Trophoblast cell (in vitro differentiated cells and primary cell): ENCODE data around the gene ARHGEF12.
A peak's percentile ranks its signal among the peaks of the same experiment; 100 is the strongest.

Source experiments
- DNase-seq, 2 donors: peaks; one replicate each; pipeline ENCODE4 v3.0.0-alpha.2; 2016
- H2AFZ ChIP-seq: 2 replicates; pipeline ENCODE4 v1.6.1; 2013; ENCODE audit warnings: low read length, moderate library complexity, mild to moderate bottlenecking; ENCODE audit not compliant: insufficient read depth, poor library complexity
- H2AK5ac ChIP-seq: 2 replicates; pipeline ENCODE4 v1.6.1; 2013; ENCODE audit warnings: mild to moderate bottlenecking, low read length
- H2BK120ac ChIP-seq: 2 replicates; pipeline ENCODE4 v1.6.1; 2013; ENCODE audit warnings: low read length, mild to moderate bottlenecking, moderate library complexity; ENCODE audit not compliant: insufficient read depth, poor library complexity
- H2BK12ac ChIP-seq: 2 replicates; pipeline ENCODE4 v1.6.1; 2013; ENCODE audit warnings: mild to moderate bottlenecking, low read length, moderate library complexity
- H2BK5ac ChIP-seq: 2 replicates; pipeline ENCODE4 v1.6.1; 2013; ENCODE audit warnings: low read length, low read depth, moderate library complexity, mild to moderate bottlenecking; ENCODE audit not compliant: poor library complexity
- H3K14ac ChIP-seq: 2 replicates; pipeline ENCODE4 v1.6.1; 2013; ENCODE audit warnings: mild to moderate bottlenecking, low read length
- H3K18ac ChIP-seq: 2 replicates; pipeline ENCODE4 v1.6.1; 2013; ENCODE audit warnings: mild to moderate bottlenecking, low read length
- H3K23ac ChIP-seq: 2 replicates; pipeline ENCODE4 v1.6.1; 2013; ENCODE audit warnings: low read length
- H3K27ac ChIP-seq: 2 replicates; pipeline ENCODE4 v1.5.1; 2013; ENCODE audit warnings: low read depth, mild to moderate bottlenecking, inconsistent platforms, low read length, moderate library complexity
- H3K27me3 ChIP-seq: 2 replicates; pipeline ENCODE4 v1.6.1; 2013; ENCODE audit warnings: inconsistent platforms, mild to moderate bottlenecking, low read length, moderate library complexity; ENCODE audit not compliant: insufficient read depth
- H3K36me3 ChIP-seq, 2 experiments: 1 replicate in 1 of 2; 2 replicates in 1 of 2; pipeline ENCODE4 v1.6.1; 2013; ENCODE audit warnings: low read length in 2 of 2, mild to moderate bottlenecking in 2 of 2, moderate library complexity in 1 of 2; ENCODE audit not compliant: insufficient read depth in 2 of 2, control insufficient read depth in 1 of 2
- H3K4ac ChIP-seq: 2 replicates; pipeline ENCODE4 v1.6.1; 2013; ENCODE audit warnings: low read depth, mild to moderate bottlenecking, low read length, moderate library complexity
- H3K4me1 ChIP-seq, 2 experiments: 1 replicate in 1 of 2; 2 replicates in 1 of 2; pipeline ENCODE4 v1.6.1; 2013; ENCODE audit warnings: low read length in 2 of 2, mild to moderate bottlenecking in 2 of 2, moderate library complexity in 1 of 2; ENCODE audit not compliant: insufficient read depth in 2 of 2, control insufficient read depth in 1 of 2
- H3K4me2 ChIP-seq: 2 replicates; pipeline ENCODE4 v1.6.1; 2013; ENCODE audit warnings: inconsistent platforms, mild to moderate bottlenecking, low read length, moderate library complexity
- H3K4me3 ChIP-seq: 2 replicates; pipeline ENCODE4 v1.5.1; 2013; ENCODE audit warnings: mild to moderate bottlenecking, low read depth, low read length, inconsistent platforms
- H3K79me1 ChIP-seq: one replicate; pipeline ENCODE4 v1.6.1; 2013; ENCODE audit warnings: low read length
- H3K79me2 ChIP-seq: 2 replicates; pipeline ENCODE4 v1.6.1; 2013; ENCODE audit warnings: low read length, mild to moderate bottlenecking; ENCODE audit not compliant: control insufficient read depth, insufficient read depth, poor library complexity
- H3K9ac ChIP-seq: 2 replicates; pipeline ENCODE4 v1.6.1; 2013; ENCODE audit warnings: mild to moderate bottlenecking, low read length
- H3K9me3 ChIP-seq: 2 replicates; pipeline ENCODE4 v1.6.1; 2013; ENCODE audit warnings: low read depth, mild to moderate bottlenecking, control low read depth, inconsistent platforms, low read length; ENCODE audit not compliant: insufficient read depth
- H4K12ac ChIP-seq: 2 replicates; pipeline ENCODE4 v1.6.1; 2013; ENCODE audit warnings: low read depth, mild to moderate bottlenecking, low read length, moderate library complexity
- H4K8ac ChIP-seq: 2 replicates; pipeline ENCODE4 v1.6.1; 2013; ENCODE audit warnings: low read depth, mild to moderate bottlenecking, low read length, moderate library complexity
- H4K91ac ChIP-seq: one replicate; pipeline ENCODE4 v1.6.1; 2013; ENCODE audit warnings: low read depth, mild to moderate bottlenecking, low read length, moderate library complexity
- WGBS: extraction: QIAGEN DNeasy Blood & Tissue Kit; methylation state at CpG from one replicate; pipeline ENCODE4 v1.1.7; 2013; ENCODE audit warnings: missing lambda C conversion rate; ENCODE audit not compliant: insufficient read length, insufficient coverage; ENCODE audit errors: extremely low coverage; 5-methylcytosine and 5-hydroxymethylcytosine counted together

Gene ARHGEF12

GRCh38 chr11:120352405-120352804 lies 16.2 kb downstream of the ARHGEF12 start:
- Histone ChIP-seq H4K91ac (no peak overlapping the region), H2BK120ac (no peak overlapping the region), H3K4me2 (no peak overlapping the region), H2AFZ (no peak overlapping the region), H3K27ac (no peak overlapping the region), H3K14ac (no peak overlapping the region), H3K27me3 (no peaks in the 10 kb centered on the region), H4K12ac (peak overlapping the region; percentile 59), H3K36me3 (peaks cover 0 to 2% of the 10 kb centered on the region in 2 experiments), H3K4me3 (no peak overlapping the region), H3K23ac (no peak overlapping the region), H2BK12ac (no peak overlapping the region), H3K9ac (no peak overlapping the region), H3K4me1 (peaks cover 9 to 14% of the 10 kb centered on the region in 2 experiments), H3K4ac (peak overlapping the region; percentile 86), H3K79me2 (peaks cover 10% of the 10 kb centered on the region), H2AK5ac (no peak overlapping the region), H3K18ac (peak overlapping the region; percentile 73), H3K9me3 (no peaks in the 10 kb centered on the region), H3K79me1 (no peaks in the 10 kb centered on the region), H4K8ac (no peak overlapping the region), H2BK5ac (no peak overlapping the region)
- no CpG with 5 or more reads among the region's 6 CpGs for WGBS
- DNase-seq, result no peak

- peak; percentile 59 to 81 for DNase-seq
- no peak overlapping the region for H4K12ac ChIP-seq
- WGBS, result no CpG with 5 or more reads among the region's 1 CpG
These were observed 17.9 kb downstream of the ARHGEF12 start for GRCh38 chr11:120354068-120354467.

GRCh38 chr11:120354779-120355178 lies 18.6 kb downstream of the ARHGEF12 start:
- H2BK120ac ChIP-seq, result no peak overlapping the region
- no peaks in the 10 kb centered on the region for H3K27me3 ChIP-seq
- H3K18ac ChIP-seq, result no peak overlapping the region
- H3K79me2 ChIP-seq, result peaks cover 10% of the 10 kb centered on the region
- no CpG with 5 or more reads among the region's 6 CpGs for WGBS
- H4K8ac ChIP-seq, result no peak overlapping the region
- no peak overlapping the region for H3K14ac ChIP-seq
- no peak overlapping the region for H4K12ac ChIP-seq
- H2AK5ac ChIP-seq, result no peak overlapping the region
- H3K27ac ChIP-seq, result no peak overlapping the region
- no peak overlapping the region for H3K9ac ChIP-seq
- H3K4me1 ChIP-seq, result peaks cover 9 to 14% of the 10 kb centered on the region in 2 experiments
- no peak overlapping the region for H2AFZ ChIP-seq
- no peak overlapping the region for H4K91ac ChIP-seq
- no peak overlapping the region for H2BK5ac ChIP-seq
- H2BK12ac ChIP-seq, result no peak overlapping the region
- no peak overlapping the region for H3K23ac ChIP-seq
- H3K4me2 ChIP-seq, result no peak overlapping the region
- no peak overlapping the region for H3K4ac ChIP-seq
- H3K36me3 ChIP-seq, result peaks cover 0 to 2% of the 10 kb centered on the region in 2 experiments
- H3K9me3 ChIP-seq, result no peaks in the 10 kb centered on the region
- H3K4me3 ChIP-seq, result no peak overlapping the region
- H3K79me1 ChIP-seq, result no peaks in the 10 kb centered on the region
- DNase-seq, result no peak

More at GRCh38 chr11:120354068-120354467, 17.9 kb downstream of the ARHGEF12 start:
- Histone ChIP-seq H3K79me1 (no peaks in the 10 kb centered on the region), H2AK5ac (no peak overlapping the region), H2BK5ac (no peak overlapping the region), H3K14ac (no peak overlapping the region), H3K36me3 (peaks cover 0 to 2% of the 10 kb centered on the region in 2 experiments), H4K8ac (no peak overlapping the region), H3K4me3 (no peak overlapping the region), H2BK12ac (no peak overlapping the region), H3K18ac (no peak overlapping the region), H3K9me3 (no peaks in the 10 kb centered on the region), H2BK120ac (no peak overlapping the region), H3K4me1 (peaks cover 9 to 14% of the 10 kb centered on the region in 2 experiments), H3K23ac (no peak overlapping the region), H3K27ac (no peak overlapping the region), H3K9ac (no peak overlapping the region), H3K79me2 (peaks cover 10% of the 10 kb centered on the region), H4K91ac (no peak overlapping the region), H3K4me2 (no peak overlapping the region), H3K27me3 (no peaks in the 10 kb centered on the region), H2AFZ (no peak overlapping the region), H3K4ac (no peak overlapping the region)

- H3K4me1 ChIP-seq, result peaks cover 9 to 12% of the 10 kb centered on the region in 2 experiments
- H3K27me3 ChIP-seq, result no peaks in the 10 kb centered on the region
- no peak overlapping the region for H4K8ac ChIP-seq
- no peak overlapping the region for H2AK5ac ChIP-seq
- H3K4me3 ChIP-seq, result no peak overlapping the region
- H3K14ac ChIP-seq, result no peak overlapping the region
- H3K79me2 ChIP-seq, result peaks cover 10% of the 10 kb centered on the region
- H3K23ac ChIP-seq, result no peak overlapping the region
- H2BK12ac ChIP-seq, result no peak overlapping the region
- no peak overlapping the region for H3K9ac ChIP-seq
- WGBS, result no CpG with 5 or more reads among the region's 6 CpGs
- no peak overlapping the region for H2BK5ac ChIP-seq
- no peak overlapping the region for H2AFZ ChIP-seq
- no peak overlapping the region for H4K12ac ChIP-seq
- H3K9me3 ChIP-seq, result no peaks in the 10 kb centered on the region
- no peak overlapping the region for H3K18ac ChIP-seq
- H3K79me1 ChIP-seq, result no peaks in the 10 kb centered on the region
- H4K91ac ChIP-seq, result no peak overlapping the region
- no peak overlapping the region for H2BK120ac ChIP-seq
- no peak overlapping the region for H3K27ac ChIP-seq
- DNase-seq, result no peak
- no peak overlapping the region for H3K4me2 ChIP-seq
- peaks cover 0 to 1% of the 10 kb centered on the region in 2 experiments for H3K36me3 ChIP-seq
- no peak overlapping the region for H3K4ac ChIP-seq
These were observed 21.4 kb downstream of the ARHGEF12 start for GRCh38 chr11:120357620-120358019.
